Measurements from ENCODE around the gene NIPSNAP3A. TPM values are rescaled to one million over a fixed set of nuclear protein-coding genes. Genes with fewer than 3 reads are reported as not detected.

The NIPSNAP3A gene
- total RNA-seq, 1 experiment from 2014 or later = 6.9 TPM

GRCh38 chr9:104798209-104798995, 50.9 kb downstream of the NIPSNAP3A start:
- BruUV-seq (replicated peaks) = no TSS peak
- RAD21 ChIA-PET (ENCODE audit: low non-redundant PET in 1 of 2, low total read pairs in 2 of 2, uncharacterized antibody in 2 of 2, unreplicated experiment in 2 of 2) = no interaction called here
- Histone ChIP-seq H3K79me2 (ENCODE audit: insufficient read depth, low read length) (no peaks in the 10 kb centered on the region), H3K27me3 (ENCODE audit: insufficient read depth, low read length) (no peaks in the 10 kb centered on the region), H3K36me3 (ENCODE audit: control insufficient read depth in 1 of 2, insufficient read depth in 2 of 2, low read length in 2 of 2) (no peaks in the 10 kb centered on the region), H3K27ac (ENCODE audit: low read depth, low read length) (no peak overlapping the region), H3K9me2 (ENCODE audit: insufficient read depth) (no peaks in the 10 kb centered on the region), H4K20me1 (ENCODE audit: insufficient read depth) (no peaks in the 10 kb centered on the region; the same call in 1 of the 2 replicates), H3K9ac (ENCODE audit: low read length) (no peak overlapping the region), H3K4me1 (ENCODE audit: control insufficient read depth in 1 of 2, insufficient read depth in 2 of 2, low read length in 2 of 2) (no peaks in the 10 kb centered on the region), H2AFZ (ENCODE audit: low read depth, low read length, poor library complexity, severe bottlenecking) (no peak overlapping the region), H3K4me2 (ENCODE audit: low read length) (no peak overlapping the region), H3K9me3 (ENCODE audit: control insufficient read depth in 1 of 2, insufficient read depth in 1 of 2, low read depth in 1 of 2, low read length in 2 of 2) (no peaks in the 10 kb centered on the region), H3K4me3 (replicated peaks in 1 of 2; ENCODE audit: low read depth in 1 of 2, low read length in 2 of 2) (no peak overlapping the region)
- CTCF ChIA-PET = no interaction called here
- POLR2A ChIA-PET = no interaction called here
- DNase-seq (ENCODE audit: low read depth, low spot score) = no peak
- intact Hi-C loops (cut with micrococcal nuclease) = no loop called here
- no peak for ATAC-seq
- TF ChIP-seq, protein P1, sequence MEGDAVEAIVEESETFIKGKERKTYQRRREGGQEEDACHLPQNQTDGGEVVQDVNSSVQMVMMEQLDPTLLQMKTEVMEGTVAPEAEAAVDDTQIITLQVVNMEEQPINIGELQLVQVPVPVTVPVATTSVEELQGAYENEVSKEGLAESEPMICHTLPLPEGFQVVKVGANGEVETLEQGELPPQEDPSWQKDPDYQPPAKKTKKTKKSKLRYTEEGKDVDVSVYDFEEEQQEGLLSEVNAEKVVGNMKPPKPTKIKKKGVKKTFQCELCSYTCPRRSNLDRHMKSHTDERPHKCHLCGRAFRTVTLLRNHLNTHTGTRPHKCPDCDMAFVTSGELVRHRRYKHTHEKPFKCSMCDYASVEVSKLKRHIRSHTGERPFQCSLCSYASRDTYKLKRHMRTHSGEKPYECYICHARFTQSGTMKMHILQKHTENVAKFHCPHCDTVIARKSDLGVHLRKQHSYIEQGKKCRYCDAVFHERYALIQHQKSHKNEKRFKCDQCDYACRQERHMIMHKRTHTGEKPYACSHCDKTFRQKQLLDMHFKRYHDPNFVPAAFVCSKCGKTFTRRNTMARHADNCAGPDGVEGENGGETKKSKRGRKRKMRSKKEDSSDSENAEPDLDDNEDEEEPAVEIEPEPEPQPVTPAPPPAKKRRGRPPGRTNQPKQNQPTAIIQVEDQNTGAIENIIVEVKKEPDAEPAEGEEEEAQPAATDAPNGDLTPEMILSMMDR (IDR thresholded peaks at IDR 0.05 in 2 of 3, conservative IDR thresholded peaks at IDR 0.05 in 1 of 3; ENCODE audit: borderline replicate concordance in 1 of 3, insufficient read depth in 1 of 3, low read depth in 2 of 3, low read length in 2 of 3) = no peak
- TF ChIP-seq ZFX (IDR thresholded peaks at IDR 0.05) = no peak
- no peak for TF ChIP-seq SIN3A (IDR thresholded peaks at IDR 0.05; ENCODE audit: low read depth)
- TF ChIP-seq, protein P2, sequence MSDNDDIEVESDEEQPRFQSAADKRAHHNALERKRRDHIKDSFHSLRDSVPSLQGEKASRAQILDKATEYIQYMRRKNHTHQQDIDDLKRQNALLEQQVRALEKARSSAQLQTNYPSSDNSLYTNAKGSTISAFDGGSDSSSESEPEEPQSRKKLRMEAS (IDR thresholded peaks at IDR 0.05) = no peak
- no peak for TF ChIP-seq ELF1 (IDR thresholded peaks at IDR 0.05; ENCODE audit: borderline replicate concordance, low read depth)
- no peak for TF ChIP-seq EZH2phosphoT487 (IDR thresholded peaks at IDR 0.05; ENCODE audit: borderline replicate concordance)
- TF ChIP-seq YY1 (IDR thresholded peaks at IDR 0.05; ENCODE audit: extremely low read depth, insufficient replicate concordance, low read depth, low read length) = no peak
- TF ChIP-seq FOSL1 (IDR thresholded peaks at IDR 0.05; ENCODE audit: low read depth) = no peak
- no peak for TF ChIP-seq CBX3 (IDR thresholded peaks at IDR 0.05; ENCODE audit: low read depth)
- no peak for TF ChIP-seq EZH2 (IDR thresholded peaks at IDR 0.05)
- no peak for TF ChIP-seq CEBPB (IDR thresholded peaks at IDR 0.05; ENCODE audit: low read depth)
- no peak for TF ChIP-seq SP1 (IDR thresholded peaks at IDR 0.05; ENCODE audit: low read depth)
- no peak for TF ChIP-seq ZNF274 (IDR thresholded peaks at IDR 0.05; ENCODE audit: low read depth, low read length)
- TF ChIP-seq RAD21 (IDR thresholded peaks at IDR 0.05; ENCODE audit: low read depth) = no peak
- TF ChIP-seq ATF3 (IDR thresholded peaks at IDR 0.05) = no peak
- no peak for TF ChIP-seq SRF (IDR thresholded peaks at IDR 0.05; ENCODE audit: low read depth)
- no peak for TF ChIP-seq EGR1 (IDR thresholded peaks at IDR 0.05; ENCODE audit: low read depth)

Measured in HCT116 (cell line).